ENCODE data around the gene TAS2R31.

Gene TAS2R31

DNA sequence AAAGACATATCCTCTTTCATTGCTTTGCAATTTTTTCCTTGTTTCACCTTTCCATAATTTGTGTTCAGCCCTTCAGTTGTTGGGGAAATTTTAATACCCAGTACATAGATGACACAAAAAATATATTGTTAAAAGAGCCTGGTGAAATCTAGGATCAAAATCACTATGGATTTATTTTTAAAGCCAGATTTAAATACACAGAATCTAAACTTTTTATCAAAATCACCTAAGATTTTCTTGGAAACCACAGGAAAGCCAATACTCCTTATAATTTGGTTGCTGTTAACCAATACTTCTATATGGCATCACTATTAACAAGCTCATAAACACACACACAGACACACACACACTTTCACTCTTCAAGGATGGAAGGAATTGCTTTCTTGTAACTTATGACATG lies 33.0 kb downstream of the TAS2R31 start, which contains the start of gene TAS2R20:
TAS2R20 (minus strand) TSS at position 101 of the 400 bp plus-strand sequence. CDS start 429 bp downstream, outside the sequence.
- DNase-seq (ENCODE audit: low spot score), result no peak

DNA sequence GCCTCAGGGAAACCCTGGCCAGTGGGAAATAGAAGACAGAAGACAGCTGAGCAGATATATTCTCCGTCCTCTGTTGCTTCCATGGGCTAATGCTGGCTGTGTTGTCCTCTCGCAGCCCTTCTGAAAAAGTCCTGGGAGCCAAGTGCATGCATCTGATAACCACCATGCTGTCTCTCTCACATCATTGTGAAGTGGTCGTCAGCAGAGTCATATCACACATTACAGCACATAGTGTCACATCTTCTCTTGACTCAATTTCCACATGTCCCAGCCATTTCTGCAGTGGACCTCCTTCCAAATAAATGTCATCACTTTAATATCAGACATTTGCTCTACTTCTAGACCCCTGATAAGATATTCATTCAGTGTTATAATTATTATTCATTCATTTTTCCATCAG lies 36.9 kb downstream of the TAS2R31 start:
- no peak for DNase-seq (ENCODE audit: low spot score)

DNA sequence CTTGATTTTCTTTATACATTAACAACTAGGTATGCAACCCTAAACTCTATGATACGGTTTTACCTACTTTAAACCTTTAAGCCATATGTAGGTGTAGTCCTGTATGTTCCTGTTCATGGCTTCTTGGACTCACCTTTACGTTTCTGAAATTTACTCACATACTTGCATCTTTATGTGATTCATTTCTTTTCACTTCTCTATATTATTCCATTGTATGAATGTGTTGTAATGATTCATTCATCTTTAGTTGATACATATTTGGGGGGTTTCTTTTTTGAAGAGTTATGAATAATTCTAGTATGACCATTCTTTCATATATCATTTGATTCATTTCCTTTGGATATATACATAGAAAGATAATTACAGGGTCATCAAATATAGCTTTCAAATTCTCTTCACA lies 42.1 kb downstream of the TAS2R31 start:
- DNase-seq (ENCODE audit: low spot score), result no peak

DNA sequence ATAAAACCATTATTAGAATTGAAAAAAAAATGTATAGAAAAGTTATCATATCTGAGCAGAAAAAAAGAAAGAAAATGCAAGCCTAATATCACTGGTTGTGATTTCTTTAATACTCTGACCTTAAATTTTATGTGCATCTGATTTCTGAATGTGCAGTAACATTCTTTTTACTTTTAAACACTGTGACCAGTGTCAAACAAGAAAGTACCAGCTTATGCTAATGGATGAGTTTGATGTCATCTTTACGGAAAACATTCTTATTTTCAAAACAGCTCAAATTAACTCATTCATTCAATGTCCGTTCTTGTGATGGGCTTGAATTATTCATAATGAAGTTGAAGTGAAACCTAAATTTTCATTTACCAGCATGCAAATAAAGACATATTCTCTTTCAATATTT lies 44.4 kb downstream of the TAS2R31 start, which contains the start of gene TAS2R50:
TAS2R50 (minus strand) TSS at position 101 of the 400 bp plus-strand sequence; CDS start at position 49, 52 bp downstream.
- no peak for DNase-seq (ENCODE audit: low spot score)

DNA sequence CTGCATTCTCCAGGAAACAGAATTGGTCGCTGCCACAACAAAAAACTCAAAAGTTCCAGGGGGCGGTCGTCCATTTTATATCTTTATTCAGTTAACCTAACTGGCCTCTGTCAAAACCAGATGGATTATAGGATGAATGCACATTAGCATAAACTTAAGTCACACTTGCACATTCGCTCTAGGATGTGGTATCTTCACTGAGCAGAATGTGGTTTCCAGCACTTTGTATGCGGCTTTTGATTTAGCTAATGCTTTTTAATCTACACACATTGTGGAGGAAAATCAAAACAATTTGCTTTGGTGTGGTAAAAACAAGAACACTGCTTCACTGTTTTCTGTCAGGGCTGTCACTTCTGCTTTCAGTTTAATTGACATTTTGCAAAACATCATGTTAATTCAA lies 49.0 kb downstream of the TAS2R31 start:
- no peak for DNase-seq (ENCODE audit: low spot score)

Data from ecto neural progenitor cell (in vitro differentiated cells).